ENCODE measurements around the gene LHFPL3.

Gene LHFPL3

DNA sequence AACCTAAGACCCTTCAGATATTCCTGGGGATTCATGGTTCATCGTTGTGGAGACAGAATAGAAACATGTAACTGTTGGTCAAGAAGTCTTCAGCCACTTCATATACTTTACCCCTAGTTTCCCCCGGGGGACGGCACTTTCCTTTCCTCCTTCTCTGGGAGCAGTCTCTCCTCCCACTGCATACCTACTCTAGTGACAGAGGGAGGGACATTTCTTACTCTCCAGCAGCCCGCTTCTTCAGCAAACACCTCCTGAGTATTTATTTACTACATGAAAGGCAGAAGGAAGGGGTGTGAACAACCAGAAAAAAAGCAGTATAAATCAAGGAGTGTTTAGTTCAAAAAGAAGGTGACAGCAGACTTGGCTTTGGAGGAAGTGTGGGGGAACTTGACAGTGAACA lies 69.0 kb downstream of the LHFPL3 start:
- Mint-ChIP-seq H3K9me3 (no peaks in the 10 kb centered on the region), H3K36me3 (ENCODE audit: low read depth) (no peaks in the 10 kb centered on the region), H3K27ac (no peak overlapping the region), H3K4me3 (no peak overlapping the region), H3K4me1 (no peaks in the 10 kb centered on the region), H3K27me3 (ENCODE audit: low read depth) (peaks cover 5% of the 10 kb centered on the region)
- TF ChIP-seq, protein P1, sequence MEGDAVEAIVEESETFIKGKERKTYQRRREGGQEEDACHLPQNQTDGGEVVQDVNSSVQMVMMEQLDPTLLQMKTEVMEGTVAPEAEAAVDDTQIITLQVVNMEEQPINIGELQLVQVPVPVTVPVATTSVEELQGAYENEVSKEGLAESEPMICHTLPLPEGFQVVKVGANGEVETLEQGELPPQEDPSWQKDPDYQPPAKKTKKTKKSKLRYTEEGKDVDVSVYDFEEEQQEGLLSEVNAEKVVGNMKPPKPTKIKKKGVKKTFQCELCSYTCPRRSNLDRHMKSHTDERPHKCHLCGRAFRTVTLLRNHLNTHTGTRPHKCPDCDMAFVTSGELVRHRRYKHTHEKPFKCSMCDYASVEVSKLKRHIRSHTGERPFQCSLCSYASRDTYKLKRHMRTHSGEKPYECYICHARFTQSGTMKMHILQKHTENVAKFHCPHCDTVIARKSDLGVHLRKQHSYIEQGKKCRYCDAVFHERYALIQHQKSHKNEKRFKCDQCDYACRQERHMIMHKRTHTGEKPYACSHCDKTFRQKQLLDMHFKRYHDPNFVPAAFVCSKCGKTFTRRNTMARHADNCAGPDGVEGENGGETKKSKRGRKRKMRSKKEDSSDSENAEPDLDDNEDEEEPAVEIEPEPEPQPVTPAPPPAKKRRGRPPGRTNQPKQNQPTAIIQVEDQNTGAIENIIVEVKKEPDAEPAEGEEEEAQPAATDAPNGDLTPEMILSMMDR (IDR thresholded peaks at IDR 0.05; ENCODE audit: unreplicated experiment in 3 of 3) = no peak

- Mint-ChIP-seq H3K36me3 (ENCODE audit: low read depth) (no peaks in the 10 kb centered on the region), H3K9me3 (no peaks in the 10 kb centered on the region), H3K27me3 (ENCODE audit: low read depth) (peaks cover 3% of the 10 kb centered on the region), H3K27ac (no peak overlapping the region), H3K4me3 (no peak overlapping the region), H3K4me1 (no peaks in the 10 kb centered on the region)
- TF ChIP-seq, protein P1 (IDR thresholded peaks at IDR 0.05; ENCODE audit: unreplicated experiment in 3 of 3) = no peak
Measured at GRCh38 chr7:104408371-104408770, 80.0 kb downstream of the LHFPL3 start.

DNA sequence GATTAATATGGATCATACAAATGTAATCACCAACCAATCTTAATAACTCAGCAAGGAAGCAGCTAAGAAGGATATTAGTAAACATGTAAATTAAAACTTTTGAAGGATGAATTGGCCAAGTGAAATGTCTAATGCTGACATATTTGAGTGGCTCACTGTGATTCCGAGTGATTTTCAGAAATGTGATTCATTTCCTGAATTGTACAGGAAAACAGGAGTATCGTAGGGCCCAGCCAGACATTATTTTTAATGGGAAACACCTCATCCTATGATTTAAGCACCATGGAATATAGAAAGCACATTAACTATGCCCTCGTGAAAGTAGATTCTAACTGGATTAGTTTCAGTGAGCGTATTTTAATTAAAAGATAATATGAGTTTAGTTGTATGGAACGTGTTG lies 82.3 kb downstream of the LHFPL3 start:
- Mint-ChIP-seq H3K27me3 (ENCODE audit: low read depth) (peaks cover 3% of the 10 kb centered on the region), H3K4me1 (no peaks in the 10 kb centered on the region), H3K27ac (no peak overlapping the region), H3K36me3 (ENCODE audit: low read depth) (no peaks in the 10 kb centered on the region), H3K4me3 (no peak overlapping the region), H3K9me3 (no peaks in the 10 kb centered on the region)
- TF ChIP-seq, protein P1 (IDR thresholded peaks at IDR 0.05; ENCODE audit: unreplicated experiment in 3 of 3) = no peak

DNA sequence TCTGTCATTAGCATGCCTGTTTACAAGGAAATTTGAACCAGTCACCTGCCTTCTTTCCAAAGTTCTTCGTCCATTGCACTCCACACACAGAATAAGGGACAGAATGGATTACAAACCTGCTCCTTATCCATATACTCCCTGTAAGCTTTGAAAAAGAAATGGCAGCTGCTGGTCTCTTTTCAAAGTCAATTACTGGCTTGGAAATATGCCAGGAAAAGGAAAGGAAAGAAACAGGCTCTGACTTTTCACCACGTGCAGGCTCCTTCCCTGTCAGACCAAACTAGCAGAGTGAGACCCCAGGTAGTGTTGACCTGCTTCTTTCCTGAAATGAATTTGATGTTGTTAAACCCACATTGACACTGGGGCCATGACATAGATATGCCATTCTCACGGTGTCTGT lies 84.5 kb downstream of the LHFPL3 start:
- Mint-ChIP-seq H3K9me3 (no peaks in the 10 kb centered on the region), H3K36me3 (ENCODE audit: low read depth) (no peaks in the 10 kb centered on the region)

GRCh38 chr7:104414216-104414615 lies 85.8 kb downstream of the LHFPL3 start:
- Mint-ChIP-seq H3K4me1 (no peaks in the 10 kb centered on the region), H3K27me3 (ENCODE audit: low read depth) (no peaks in the 10 kb centered on the region), H3K36me3 (ENCODE audit: low read depth) (no peaks in the 10 kb centered on the region), H3K27ac (no peak overlapping the region), H3K9me3 (no peaks in the 10 kb centered on the region), H3K4me3 (no peak overlapping the region)
- TF ChIP-seq, protein P1 (IDR thresholded peaks at IDR 0.05; ENCODE audit: unreplicated experiment in 3 of 3) = no peak

More for the DNA sequence above, 84.5 kb downstream of the LHFPL3 start:
- no peaks in the 10 kb centered on the region for H3K4me1 Mint-ChIP-seq
- no peaks in the 10 kb centered on the region for H3K27me3 Mint-ChIP-seq (ENCODE audit: low read depth)
- H3K4me3 Mint-ChIP-seq = no peak overlapping the region
- TF ChIP-seq, protein P1 (IDR thresholded peaks at IDR 0.05; ENCODE audit: unreplicated experiment in 3 of 3) = no peak
- H3K27ac Mint-ChIP-seq = no peak overlapping the region

DNA sequence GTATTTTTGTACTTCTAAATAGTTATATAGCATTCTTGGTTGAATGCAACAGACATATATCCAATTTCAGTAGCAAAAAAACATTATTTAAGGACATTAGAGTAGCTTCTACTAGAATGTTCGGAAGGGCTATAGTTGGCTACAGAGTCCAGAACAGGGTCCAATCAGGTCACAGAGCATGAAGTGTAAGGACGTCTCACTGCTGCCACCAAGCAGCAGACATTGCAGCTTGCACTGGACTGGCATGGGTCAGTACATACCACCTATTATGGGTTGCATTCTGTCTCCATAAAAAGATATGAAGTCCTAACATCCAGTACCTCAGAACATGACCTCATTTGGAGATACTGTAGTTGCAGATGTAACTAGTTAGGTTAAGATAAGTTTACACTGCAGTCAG lies 87.3 kb downstream of the LHFPL3 start:
- no peaks in the 10 kb centered on the region for H3K27me3 Mint-ChIP-seq (ENCODE audit: low read depth)
- no peaks in the 10 kb centered on the region for H3K36me3 Mint-ChIP-seq (ENCODE audit: low read depth)
- no peak overlapping the region for H3K27ac Mint-ChIP-seq
- TF ChIP-seq, protein P1 (IDR thresholded peaks at IDR 0.05; ENCODE audit: unreplicated experiment in 3 of 3) = no peak
- H3K9me3 Mint-ChIP-seq = no peaks in the 10 kb centered on the region
- H3K4me1 Mint-ChIP-seq = no peaks in the 10 kb centered on the region
- H3K4me3 Mint-ChIP-seq = no peak overlapping the region
